ENCODE results near the gene NISCH. TPM values are rescaled to one million over a fixed set of nuclear protein-coding genes. Genes with fewer than 3 reads are reported as not detected.

The NISCH gene
- total RNA-seq, 1 donor from 2014 or later: 89.5 TPM

- CTCF ChIA-PET: no interaction called here
- TF ChIP-seq CTCF (IDR thresholded peaks at IDR 0.05): no peak
- H3K27ac Mint-ChIP-seq: no peak overlapping the region
- H3K4me1 Mint-ChIP-seq: no peaks in the 10 kb centered on the region
- DNase-seq (no peak), ATAC-seq (ENCODE audit: low read depth) (no peak)
- H3K27me3 Mint-ChIP-seq: no peaks in the 10 kb centered on the region
- no peak overlapping the region for H3K4me3 Mint-ChIP-seq
- intact Hi-C loops (cut with micrococcal nuclease): no loop called here
- POLR2A ChIA-PET: no interaction called here
- H3K36me3 Mint-ChIP-seq (ENCODE audit: low read depth): peaks cover 78% of the 10 kb centered on the region
- H3K9me3 Mint-ChIP-seq: no peaks in the 10 kb centered on the region
Observed at GRCh38 chr3:52487050-52487787, 31.8 kb downstream of the NISCH start.

GRCh38 chr3:52487788-52488691 lies 32.6 kb downstream of the NISCH start:
- ATAC-seq (ENCODE audit: low read depth) (no peak), DNase-seq (no peak)
- ChIA-PET POLR2A (interaction anchor here (0.5 kb wide), 1 partner anchor 37 kb away, joined by 3 read pairs; no protein-coding TSS in a partner anchor), CTCF (no interaction called here)
- H3K9me3 Mint-ChIP-seq: no peaks in the 10 kb centered on the region
- H3K4me3 Mint-ChIP-seq: no peak overlapping the region
- H3K27ac Mint-ChIP-seq: no peak overlapping the region
- no peak for TF ChIP-seq CTCF (IDR thresholded peaks at IDR 0.05)
- H3K36me3 Mint-ChIP-seq (ENCODE audit: low read depth): peaks cover 80% of the 10 kb centered on the region
- intact Hi-C loops (cut with micrococcal nuclease): no loop called here
- H3K27me3 Mint-ChIP-seq: no peaks in the 10 kb centered on the region
- H3K4me1 Mint-ChIP-seq: no peaks in the 10 kb centered on the region

GRCh38 chr3:52488746-52489145 lies 33.3 kb downstream of the NISCH start:
- DNase-seq (no peak), ATAC-seq (ENCODE audit: low read depth) (no peak)
- Mint-ChIP-seq H3K4me3 (no peak overlapping the region), H3K9me3 (no peaks in the 10 kb centered on the region), H3K4me1 (no peaks in the 10 kb centered on the region), H3K27me3 (no peaks in the 10 kb centered on the region), H3K27ac (no peak overlapping the region), H3K36me3 (ENCODE audit: low read depth) (peaks cover 76% of the 10 kb centered on the region)
- no peak for TF ChIP-seq CTCF (IDR thresholded peaks at IDR 0.05)
- intact Hi-C loops (cut with micrococcal nuclease): no loop called here
- CTCF ChIA-PET: no interaction called here
- POLR2A ChIA-PET: no interaction called here

- no peak overlapping the region for H3K4me3 Mint-ChIP-seq
- no peak for TF ChIP-seq CTCF (IDR thresholded peaks at IDR 0.05)
- no peaks in the 10 kb centered on the region for H3K9me3 Mint-ChIP-seq
- ATAC-seq (ENCODE audit: low read depth): no peak
- peaks cover 73% of the 10 kb centered on the region for H3K36me3 Mint-ChIP-seq (ENCODE audit: low read depth)
- no peak overlapping the region for H3K27ac Mint-ChIP-seq
- no peak for DNase-seq
- intact Hi-C loops (cut with micrococcal nuclease): no loop called here
- H3K27me3 Mint-ChIP-seq: no peaks in the 10 kb centered on the region
- no peaks in the 10 kb centered on the region for H3K4me1 Mint-ChIP-seq
- ChIA-PET POLR2A (no interaction called here), CTCF (no interaction called here)
Observed at GRCh38 chr3:52489453-52489852, 34.0 kb downstream of the NISCH start.
